ENCODE measurements around the gene CRELD2. TPM values are rescaled to one million over a fixed set of nuclear protein-coding genes. Genes with fewer than 3 reads are reported as not detected.
A peak's percentile ranks its signal among the peaks of the same experiment; 100 is the strongest.

The CRELD2 gene
- total and polyA plus RNA-seq, 2 of the 13 experiments (the other 11 are each of a cell fraction or from before 2014, with no cell fraction given), result 17.2 to 44.7 TPM

- TF ChIP-seq ZBTB46 (CRISPR knock-in tag; IDR thresholded peaks at IDR 0.05; ENCODE audit: borderline replicate concordance), result no peak
- TF ChIP-seq TFDP2 (CRISPR knock-in tag; IDR thresholded peaks at IDR 0.05), result peak; percentile 73
- no peak for TF ChIP-seq NR3C1 (CRISPR knock-in tag; IDR thresholded peaks at IDR 0.05)
- TF ChIP-seq KDM6A (CRISPR knock-in tag; IDR thresholded peaks at IDR 0.05; ENCODE audit: low read depth), result no peak
- TF ChIP-seq ZNF512 (CRISPR knock-in tag; IDR thresholded peaks at IDR 0.05), result no peak
- TF ChIP-seq AHR (CRISPR knock-in tag; IDR thresholded peaks at IDR 0.05), result no peak
- peak; percentile 50 for TF ChIP-seq UBTF (CRISPR knock-in tag; IDR thresholded peaks at IDR 0.05)
- 0 out of 2 replicates have a peak, but pooled peaks have one; percentile 18 for TF ChIP-seq ZNF180 (CRISPR knock-in tag; IDR thresholded peaks at IDR 0.05; ENCODE audit: borderline replicate concordance, low read depth)
- TF ChIP-seq CCAR2 (optimal IDR thresholded peaks at IDR 0.05; ENCODE audit: low read depth, low read length), result no peak
- TF ChIP-seq HNRNPK (IDR thresholded peaks at IDR 0.05; ENCODE audit: low read depth, low read length, poor library complexity, severe bottlenecking), result no peak
- TF ChIP-seq GFI1 (CRISPR knock-in tag; IDR thresholded peaks at IDR 0.05; ENCODE audit: borderline replicate concordance), result no peak
- TF ChIP-seq FOXM1 (CRISPR knock-in tag; IDR thresholded peaks at IDR 0.05), result 0 out of 2 replicates have a peak, but pooled peaks have one; percentile 22
- TF ChIP-seq ZNF709 (CRISPR knock-in tag; IDR thresholded peaks at IDR 0.05), result peak; percentile 85; the same call in 1 of the 2 replicates
- no peak for TF ChIP-seq ZNF382 (CRISPR knock-in tag; IDR thresholded peaks at IDR 0.05; ENCODE audit: borderline replicate concordance)
- TF ChIP-seq FOXA3 (CRISPR knock-in tag; IDR thresholded peaks at IDR 0.05), result no peak
- peak; percentile 81; the same call in 1 of the 2 replicates for TF ChIP-seq ZSCAN21 (CRISPR knock-in tag; IDR thresholded peaks at IDR 0.05; ENCODE audit: borderline replicate concordance)
- no peak for TF ChIP-seq EHMT2 (IDR thresholded peaks at IDR 0.05; ENCODE audit: borderline replicate concordance, low read depth, low read length)
- TF ChIP-seq MEIS2 (CRISPR knock-in tag; IDR thresholded peaks at IDR 0.05), result peak; percentile 19; the same call in 1 of the 2 replicates
- TF ChIP-seq ZNF549 (CRISPR knock-in tag; IDR thresholded peaks at IDR 0.05), result no peak
- TF ChIP-seq TSC22D2 (CRISPR knock-in tag; IDR thresholded peaks at IDR 0.05; ENCODE audit: borderline replicate concordance), result no peak; the same call in 1 of the 2 replicates
Measured at GRCh38 chr22:49960159-49961004, 41.9 kb downstream of the CRELD2 start, which contains the start of gene PIM3 (continued).

Measured in HepG2 (cell line).